ENCODE measurements around the gene STON2. TPM values are rescaled to one million over a fixed set of nuclear protein-coding genes. Genes with fewer than 3 reads are reported as not detected.

Gene STON2
- total and polyA plus RNA-seq, 2 of the 13 experiments (the other 11 are each of a cell fraction or from before 2014, with no cell fraction given), result 2.1 to 11.0 TPM

DNA sequence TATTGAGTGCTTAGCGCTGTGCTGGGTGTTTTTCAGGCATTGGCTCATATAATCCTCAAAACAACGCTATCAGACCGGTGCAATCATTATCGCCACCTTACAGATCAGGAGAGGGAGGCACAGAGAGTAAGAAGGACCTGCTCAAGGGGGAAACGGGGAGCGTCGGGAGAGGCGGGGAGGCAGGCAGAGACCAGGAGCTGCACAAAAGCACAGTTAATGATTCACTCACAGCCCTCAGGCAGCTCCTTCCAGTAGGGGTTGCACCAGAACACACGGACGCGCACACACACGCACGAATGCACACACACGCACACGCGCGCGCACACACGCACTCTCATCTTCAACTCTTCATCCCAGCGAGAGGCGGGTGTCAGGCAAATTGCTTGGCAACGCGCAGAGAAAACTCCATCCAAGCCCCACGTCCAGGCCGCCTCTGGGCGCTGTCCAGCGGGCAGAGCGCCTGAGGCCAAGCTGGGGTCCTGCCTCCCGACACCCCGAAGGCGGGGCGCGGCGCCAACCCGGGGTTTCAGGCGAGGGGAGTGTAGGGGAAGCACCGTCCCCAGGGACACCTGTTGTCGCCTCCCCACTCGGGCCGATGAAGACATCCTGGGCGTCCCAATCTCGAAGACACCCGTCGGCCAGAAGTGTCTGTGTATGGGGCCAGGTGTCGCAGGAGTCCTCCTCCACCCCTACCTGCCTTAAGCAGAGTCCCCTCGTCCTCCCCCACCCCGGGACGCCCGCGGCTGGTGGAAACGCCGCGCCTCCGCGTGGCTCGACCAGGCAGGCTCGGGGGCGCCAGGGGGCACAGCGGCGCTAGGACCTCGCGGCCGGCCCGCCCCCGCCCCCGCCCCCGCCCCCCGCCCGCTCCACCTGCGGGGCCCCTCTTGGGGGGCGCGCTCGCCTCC lies 35.5 kb upstream of the STON2 start (continued):
- TF ChIP-seq SRSF4 (IDR thresholded peaks at IDR 0.05; ENCODE audit: low read depth, low read length, poor library complexity, severe bottlenecking) (no peak), JUND (CRISPR knock-in tag; IDR thresholded peaks at IDR 0.05) (peak; percentile 57; the same call in 1 of the 2 replicates), RAD21 (CRISPR knock-in tag; IDR thresholded peaks at IDR 0.05) (0 out of 2 replicates have a peak, but pooled peaks have one; percentile 21), NFATC3 (CRISPR knock-in tag; IDR thresholded peaks at IDR 0.05) (no peak), ZNF180 (CRISPR knock-in tag; IDR thresholded peaks at IDR 0.05; ENCODE audit: borderline replicate concordance, low read depth) (peak; percentile 65; the same call in 1 of the 2 replicates), POLR2G (IDR thresholded peaks at IDR 0.05; ENCODE audit: low read depth, low read length) (no peak)
- TF ChIP-seq, protein P1, sequence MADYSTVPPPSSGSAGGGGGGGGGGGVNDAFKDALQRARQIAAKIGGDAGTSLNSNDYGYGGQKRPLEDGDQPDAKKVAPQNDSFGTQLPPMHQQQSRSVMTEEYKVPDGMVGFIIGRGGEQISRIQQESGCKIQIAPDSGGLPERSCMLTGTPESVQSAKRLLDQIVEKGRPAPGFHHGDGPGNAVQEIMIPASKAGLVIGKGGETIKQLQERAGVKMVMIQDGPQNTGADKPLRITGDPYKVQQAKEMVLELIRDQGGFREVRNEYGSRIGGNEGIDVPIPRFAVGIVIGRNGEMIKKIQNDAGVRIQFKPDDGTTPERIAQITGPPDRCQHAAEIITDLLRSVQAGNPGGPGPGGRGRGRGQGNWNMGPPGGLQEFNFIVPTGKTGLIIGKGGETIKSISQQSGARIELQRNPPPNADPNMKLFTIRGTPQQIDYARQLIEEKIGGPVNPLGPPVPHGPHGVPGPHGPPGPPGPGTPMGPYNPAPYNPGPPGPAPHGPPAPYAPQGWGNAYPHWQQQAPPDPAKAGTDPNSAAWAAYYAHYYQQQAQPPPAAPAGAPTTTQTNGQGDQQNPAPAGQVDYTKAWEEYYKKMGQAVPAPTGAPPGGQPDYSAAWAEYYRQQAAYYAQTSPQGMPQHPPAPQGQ (CRISPR knock-in tag; IDR thresholded peaks at IDR 0.05; ENCODE audit: borderline replicate concordance), result no peak
- TF ChIP-seq, protein P2, sequence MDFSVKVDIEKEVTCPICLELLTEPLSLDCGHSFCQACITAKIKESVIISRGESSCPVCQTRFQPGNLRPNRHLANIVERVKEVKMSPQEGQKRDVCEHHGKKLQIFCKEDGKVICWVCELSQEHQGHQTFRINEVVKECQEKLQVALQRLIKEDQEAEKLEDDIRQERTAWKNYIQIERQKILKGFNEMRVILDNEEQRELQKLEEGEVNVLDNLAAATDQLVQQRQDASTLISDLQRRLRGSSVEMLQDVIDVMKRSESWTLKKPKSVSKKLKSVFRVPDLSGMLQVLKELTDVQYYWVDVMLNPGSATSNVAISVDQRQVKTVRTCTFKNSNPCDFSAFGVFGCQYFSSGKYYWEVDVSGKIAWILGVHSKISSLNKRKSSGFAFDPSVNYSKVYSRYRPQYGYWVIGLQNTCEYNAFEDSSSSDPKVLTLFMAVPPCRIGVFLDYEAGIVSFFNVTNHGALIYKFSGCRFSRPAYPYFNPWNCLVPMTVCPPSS (IDR thresholded peaks at IDR 0.05), result no peak
- TF ChIP-seq, protein P3, sequence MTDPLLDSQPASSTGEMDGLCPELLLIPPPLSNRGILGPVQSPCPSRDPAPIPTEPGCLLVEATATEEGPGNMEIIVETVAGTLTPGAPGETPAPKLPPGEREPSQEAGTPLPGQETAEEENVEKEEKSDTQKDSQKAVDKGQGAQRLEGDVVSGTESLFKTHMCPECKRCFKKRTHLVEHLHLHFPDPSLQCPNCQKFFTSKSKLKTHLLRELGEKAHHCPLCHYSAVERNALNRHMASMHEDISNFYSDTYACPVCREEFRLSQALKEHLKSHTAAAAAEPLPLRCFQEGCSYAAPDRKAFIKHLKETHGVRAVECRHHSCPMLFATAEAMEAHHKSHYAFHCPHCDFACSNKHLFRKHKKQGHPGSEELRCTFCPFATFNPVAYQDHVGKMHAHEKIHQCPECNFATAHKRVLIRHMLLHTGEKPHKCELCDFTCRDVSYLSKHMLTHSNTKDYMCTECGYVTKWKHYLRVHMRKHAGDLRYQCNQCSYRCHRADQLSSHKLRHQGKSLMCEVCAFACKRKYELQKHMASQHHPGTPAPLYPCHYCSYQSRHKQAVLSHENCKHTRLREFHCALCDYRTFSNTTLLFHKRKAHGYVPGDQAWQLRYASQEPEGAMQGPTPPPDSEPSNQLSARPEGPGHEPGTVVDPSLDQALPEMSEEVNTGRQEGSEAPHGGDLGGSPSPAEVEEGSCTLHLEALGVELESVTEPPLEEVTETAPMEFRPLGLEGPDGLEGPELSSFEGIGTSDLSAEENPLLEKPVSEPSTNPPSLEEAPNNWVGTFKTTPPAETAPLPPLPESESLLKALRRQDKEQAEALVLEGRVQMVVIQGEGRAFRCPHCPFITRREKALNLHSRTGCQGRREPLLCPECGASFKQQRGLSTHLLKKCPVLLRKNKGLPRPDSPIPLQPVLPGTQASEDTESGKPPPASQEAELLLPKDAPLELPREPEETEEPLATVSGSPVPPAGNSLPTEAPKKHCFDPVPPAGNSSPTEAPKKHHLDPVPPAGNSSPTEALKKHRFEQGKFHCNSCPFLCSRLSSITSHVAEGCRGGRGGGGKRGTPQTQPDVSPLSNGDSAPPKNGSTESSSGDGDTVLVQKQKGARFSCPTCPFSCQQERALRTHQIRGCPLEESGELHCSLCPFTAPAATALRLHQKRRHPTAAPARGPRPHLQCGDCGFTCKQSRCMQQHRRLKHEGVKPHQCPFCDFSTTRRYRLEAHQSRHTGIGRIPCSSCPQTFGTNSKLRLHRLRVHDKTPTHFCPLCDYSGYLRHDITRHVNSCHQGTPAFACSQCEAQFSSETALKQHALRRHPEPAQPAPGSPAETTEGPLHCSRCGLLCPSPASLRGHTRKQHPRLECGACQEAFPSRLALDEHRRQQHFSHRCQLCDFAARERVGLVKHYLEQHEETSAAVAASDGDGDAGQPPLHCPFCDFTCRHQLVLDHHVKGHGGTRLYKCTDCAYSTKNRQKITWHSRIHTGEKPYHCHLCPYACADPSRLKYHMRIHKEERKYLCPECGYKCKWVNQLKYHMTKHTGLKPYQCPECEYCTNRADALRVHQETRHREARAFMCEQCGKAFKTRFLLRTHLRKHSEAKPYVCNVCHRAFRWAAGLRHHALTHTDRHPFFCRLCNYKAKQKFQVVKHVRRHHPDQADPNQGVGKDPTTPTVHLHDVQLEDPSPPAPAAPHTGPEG (CRISPR knock-in tag; IDR thresholded peaks at IDR 0.05), result no peak
- TF ChIP-seq, protein P4, sequence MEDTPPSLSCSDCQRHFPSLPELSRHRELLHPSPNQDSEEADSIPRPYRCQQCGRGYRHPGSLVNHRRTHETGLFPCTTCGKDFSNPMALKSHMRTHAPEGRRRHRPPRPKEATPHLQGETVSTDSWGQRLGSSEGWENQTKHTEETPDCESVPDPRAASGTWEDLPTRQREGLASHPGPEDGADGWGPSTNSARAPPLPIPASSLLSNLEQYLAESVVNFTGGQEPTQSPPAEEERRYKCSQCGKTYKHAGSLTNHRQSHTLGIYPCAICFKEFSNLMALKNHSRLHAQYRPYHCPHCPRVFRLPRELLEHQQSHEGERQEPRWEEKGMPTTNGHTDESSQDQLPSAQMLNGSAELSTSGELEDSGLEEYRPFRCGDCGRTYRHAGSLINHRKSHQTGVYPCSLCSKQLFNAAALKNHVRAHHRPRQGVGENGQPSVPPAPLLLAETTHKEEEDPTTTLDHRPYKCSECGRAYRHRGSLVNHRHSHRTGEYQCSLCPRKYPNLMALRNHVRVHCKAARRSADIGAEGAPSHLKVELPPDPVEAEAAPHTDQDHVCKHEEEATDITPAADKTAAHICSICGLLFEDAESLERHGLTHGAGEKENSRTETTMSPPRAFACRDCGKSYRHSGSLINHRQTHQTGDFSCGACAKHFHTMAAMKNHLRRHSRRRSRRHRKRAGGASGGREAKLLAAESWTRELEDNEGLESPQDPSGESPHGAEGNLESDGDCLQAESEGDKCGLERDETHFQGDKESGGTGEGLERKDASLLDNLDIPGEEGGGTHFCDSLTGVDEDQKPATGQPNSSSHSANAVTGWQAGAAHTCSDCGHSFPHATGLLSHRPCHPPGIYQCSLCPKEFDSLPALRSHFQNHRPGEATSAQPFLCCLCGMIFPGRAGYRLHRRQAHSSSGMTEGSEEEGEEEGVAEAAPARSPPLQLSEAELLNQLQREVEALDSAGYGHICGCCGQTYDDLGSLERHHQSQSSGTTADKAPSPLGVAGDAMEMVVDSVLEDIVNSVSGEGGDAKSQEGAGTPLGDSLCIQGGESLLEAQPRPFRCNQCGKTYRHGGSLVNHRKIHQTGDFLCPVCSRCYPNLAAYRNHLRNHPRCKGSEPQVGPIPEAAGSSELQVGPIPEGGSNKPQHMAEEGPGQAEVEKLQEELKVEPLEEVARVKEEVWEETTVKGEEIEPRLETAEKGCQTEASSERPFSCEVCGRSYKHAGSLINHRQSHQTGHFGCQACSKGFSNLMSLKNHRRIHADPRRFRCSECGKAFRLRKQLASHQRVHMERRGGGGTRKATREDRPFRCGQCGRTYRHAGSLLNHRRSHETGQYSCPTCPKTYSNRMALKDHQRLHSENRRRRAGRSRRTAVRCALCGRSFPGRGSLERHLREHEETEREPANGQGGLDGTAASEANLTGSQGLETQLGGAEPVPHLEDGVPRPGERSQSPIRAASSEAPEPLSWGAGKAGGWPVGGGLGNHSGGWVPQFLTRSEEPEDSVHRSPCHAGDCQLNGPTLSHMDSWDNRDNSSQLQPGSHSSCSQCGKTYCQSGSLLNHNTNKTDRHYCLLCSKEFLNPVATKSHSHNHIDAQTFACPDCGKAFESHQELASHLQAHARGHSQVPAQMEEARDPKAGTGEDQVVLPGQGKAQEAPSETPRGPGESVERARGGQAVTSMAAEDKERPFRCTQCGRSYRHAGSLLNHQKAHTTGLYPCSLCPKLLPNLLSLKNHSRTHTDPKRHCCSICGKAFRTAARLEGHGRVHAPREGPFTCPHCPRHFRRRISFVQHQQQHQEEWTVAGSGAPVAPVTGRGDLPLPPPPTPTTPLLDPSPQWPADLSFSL (CRISPR knock-in tag; IDR thresholded peaks at IDR 0.05), result 0 out of 2 replicates have a peak, but pooled peaks have one; percentile 68
